Right ventricle myocardium superior (tissue), 1 donor: ENCODE data around the gene CMPK2. TPM values are rescaled to one million over a fixed set of nuclear protein-coding genes. Genes with fewer than 3 reads are reported as not detected.
A peak's percentile ranks its signal among the peaks of the same experiment; 100 is the strongest.
"Not testable (repeated sequence)": the region's sequence is repeated elsewhere in the genome, so short reads cannot be mapped to it uniquely, and the experiment has no call there.

ENCODE experiments used
- ATAC-seq: fragments of 200-7000 bp; cut with Tn5 transposase; one replicate; pipeline ENCODE4 v1.9.1; 2020; ENCODE audit warnings: mild to moderate bottlenecking; ENCODE audit not compliant: poor library complexity
- DNase-seq: peaks from one replicate; pipeline ENCODE4 v3.0.0-alpha.2; 2020
- intact Hi-C: fragments of 100-400 bp; cut with DNase I; formaldehyde crosslinking; loops from one replicate; pipeline ENCODE4 v1.11.2; 2022
- long read RNA-seq: library from polyadenylated mRNA; unstranded; transcript quantifications from one replicate; pipeline ENCODE4 v2.0.0, GENCODE V29; 2021
- total RNA-seq: library from RNA; stranded (reverse); fragmentation: NEBNext Ultra II Directional; extraction: Animal tissue kit (Norgen Biotek cat#: 25700); gene quantifications from one replicate; pipeline ENCODE4 v1.2.1, GENCODE V29; 2021
- donor health status: DM: no; HTN: yes; CAD: no; lungs with severe emphysema.

The CMPK2 gene, protein sequence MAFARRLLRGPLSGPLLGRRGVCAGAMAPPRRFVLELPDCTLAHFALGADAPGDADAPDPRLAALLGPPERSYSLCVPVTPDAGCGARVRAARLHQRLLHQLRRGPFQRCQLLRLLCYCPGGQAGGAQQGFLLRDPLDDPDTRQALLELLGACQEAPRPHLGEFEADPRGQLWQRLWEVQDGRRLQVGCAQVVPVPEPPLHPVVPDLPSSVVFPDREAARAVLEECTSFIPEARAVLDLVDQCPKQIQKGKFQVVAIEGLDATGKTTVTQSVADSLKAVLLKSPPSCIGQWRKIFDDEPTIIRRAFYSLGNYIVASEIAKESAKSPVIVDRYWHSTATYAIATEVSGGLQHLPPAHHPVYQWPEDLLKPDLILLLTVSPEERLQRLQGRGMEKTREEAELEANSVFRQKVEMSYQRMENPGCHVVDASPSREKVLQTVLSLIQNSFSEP
- 2.7 TPM for total RNA-seq
- long read RNA-seq, transcript CMPK2-201 (5 exons, 2,884 nt): major isoform, 18 of 21 reads
- long read RNA-seq, partial matches to known transcripts: 0 of 21 reads
- long read RNA-seq, other reads (novel, unspliced or antisense): 3 of 21 reads

GRCh38 chr2:6865346-6866274 lies at the start of gene CMPK2:
Gene CMPK2 (minus strand): TSS chr2:6865907. CDS start chr2:6865696, 211 bp downstream.
- ATAC-seq (peak; percentile 84), DNase-seq (peak; percentile 86)
- intact Hi-C loops: no loop called here

GRCh38 chr2:6915399-6915798 lies 49.7 kb upstream of the CMPK2 start:
- no peak for DNase-seq
- no peak for ATAC-seq
- intact Hi-C loops: loop anchor here (5.0 to 10.0 kb wide), 3 partner anchors 49 to 127 kb away; no protein-coding TSS in a partner anchor

GRCh38 chr2:6914828-6915227 lies 49.1 kb upstream of the CMPK2 start:
- intact Hi-C loops: loop anchor here (5.0 to 10.0 kb wide), 3 partner anchors 50 to 127 kb away; no protein-coding TSS in a partner anchor
- DNase-seq: no peak
- ATAC-seq: no peak

DNA sequence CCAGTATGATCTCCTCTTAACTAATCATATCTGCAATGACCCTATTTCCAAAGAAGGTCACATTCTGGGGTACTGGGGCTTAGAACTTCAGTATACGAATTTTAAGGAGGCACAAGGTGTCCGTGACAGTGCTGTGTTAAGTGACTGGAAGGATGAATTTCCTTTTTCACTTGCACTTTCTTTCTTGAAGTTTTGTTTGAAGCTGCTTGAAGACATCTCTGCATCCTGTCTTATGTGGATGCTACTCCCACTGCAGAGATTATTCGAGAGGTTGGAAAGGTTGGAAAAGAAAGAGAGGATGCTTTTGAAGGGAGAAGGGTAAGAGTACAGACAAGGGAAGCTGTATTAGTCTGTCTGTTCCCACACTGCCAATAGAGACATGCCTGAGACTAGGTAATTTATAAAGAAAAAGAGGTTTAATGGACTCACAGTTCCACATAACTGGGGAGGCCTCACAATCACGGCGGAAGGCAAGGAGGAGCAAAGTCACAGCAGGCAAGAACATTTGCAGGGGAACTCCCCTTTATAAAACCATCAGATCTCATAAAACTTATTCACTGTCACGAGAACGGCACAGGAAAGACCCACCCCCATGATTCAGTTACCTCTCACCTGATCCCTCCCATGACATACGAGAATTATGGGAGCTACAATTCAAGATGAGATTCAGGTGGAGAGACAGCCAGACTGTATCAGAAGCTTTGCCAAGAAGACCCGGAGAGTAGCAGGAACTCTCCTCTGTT lies 47.9 kb upstream of the CMPK2 start:
- ATAC-seq: no peak
- DNase-seq: no peak
- intact Hi-C loops: loop anchor here (10.0 kb wide), 1 partner anchor 51 kb away; no protein-coding TSS in a partner anchor

- DNase-seq (no peak), ATAC-seq (no peak)
- intact Hi-C loops: loop anchor here (10.0 kb wide), 1 partner anchor 53 kb away; no protein-coding TSS in a partner anchor
Measured at GRCh38 chr2:6911721-6912120, 46.0 kb upstream of the CMPK2 start.

DNA sequence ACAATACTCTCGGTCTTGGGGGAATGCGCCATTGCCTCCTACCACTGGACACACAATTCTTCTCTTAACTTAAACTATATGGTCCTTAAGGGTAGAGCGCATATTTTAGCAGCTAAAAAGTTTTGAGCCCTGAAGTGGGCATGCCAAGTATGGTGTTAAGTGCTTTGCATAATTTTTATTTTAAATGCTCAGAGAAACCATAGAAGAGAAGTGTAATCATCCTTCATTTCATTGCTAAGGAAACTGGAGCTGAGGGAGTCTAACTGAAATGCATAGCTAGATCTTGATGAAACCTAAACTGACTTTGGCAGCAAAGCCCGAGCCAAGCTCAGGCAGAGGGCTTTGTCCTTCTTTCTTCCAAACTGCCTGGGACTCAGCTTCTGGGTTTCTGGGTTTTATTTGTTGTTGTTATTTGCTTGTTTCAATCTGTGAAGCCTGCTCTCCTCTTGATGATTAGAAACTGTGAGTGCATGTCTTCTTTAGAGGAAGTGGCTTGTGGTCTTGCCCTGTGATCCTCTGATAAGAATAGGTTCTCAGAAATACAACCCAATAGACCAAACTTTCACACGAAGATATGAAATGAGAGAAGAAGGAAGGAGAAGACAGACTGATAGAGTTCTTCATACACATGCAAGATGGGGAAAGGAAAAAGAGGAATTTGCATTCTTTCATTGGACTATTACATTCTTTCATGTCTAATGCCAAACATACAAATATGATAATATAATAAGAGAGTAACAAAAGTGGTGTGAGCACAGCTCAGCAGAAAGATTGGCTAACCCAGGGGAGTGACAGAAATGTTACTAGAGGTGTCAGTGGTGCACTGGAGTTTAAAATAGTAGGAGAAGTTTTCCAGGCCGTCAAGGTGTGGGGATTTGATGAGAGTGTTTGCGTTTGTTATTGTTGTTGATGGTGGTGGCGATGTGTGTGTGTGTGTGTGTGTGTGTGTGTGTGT lies 44.0 kb upstream of the CMPK2 start:
- DNase-seq (no peak), ATAC-seq (no peak)
- intact Hi-C loops: loop anchor here (10.0 kb wide), 1 partner anchor 55 kb away; no protein-coding TSS in a partner anchor

DNA sequence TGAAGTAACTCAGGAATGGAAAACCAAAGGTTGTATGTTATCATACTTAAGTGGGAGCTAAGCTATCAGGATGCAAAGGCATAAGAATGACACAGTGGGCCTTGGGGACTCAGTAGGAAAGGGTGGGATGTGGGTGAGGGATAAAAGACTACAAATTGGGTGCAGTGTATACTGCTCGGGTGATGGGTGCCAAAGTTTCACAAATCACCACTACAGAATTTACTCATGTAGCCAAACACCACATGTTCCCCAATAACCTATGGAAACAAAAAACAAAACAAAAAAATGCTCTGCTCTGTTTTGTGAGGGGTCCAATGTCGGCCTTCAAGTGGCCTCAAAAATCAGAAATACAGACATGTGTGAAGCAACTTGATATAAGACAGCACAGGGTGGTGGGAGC lies 42.6 kb upstream of the CMPK2 start:
- DNase-seq (no peak), ATAC-seq (no peak)
- intact Hi-C loops: no loop called here

GRCh38 chr2:6906165-6906741 lies 40.5 kb upstream of the CMPK2 start:
- intact Hi-C loops: no loop called here

DNA sequence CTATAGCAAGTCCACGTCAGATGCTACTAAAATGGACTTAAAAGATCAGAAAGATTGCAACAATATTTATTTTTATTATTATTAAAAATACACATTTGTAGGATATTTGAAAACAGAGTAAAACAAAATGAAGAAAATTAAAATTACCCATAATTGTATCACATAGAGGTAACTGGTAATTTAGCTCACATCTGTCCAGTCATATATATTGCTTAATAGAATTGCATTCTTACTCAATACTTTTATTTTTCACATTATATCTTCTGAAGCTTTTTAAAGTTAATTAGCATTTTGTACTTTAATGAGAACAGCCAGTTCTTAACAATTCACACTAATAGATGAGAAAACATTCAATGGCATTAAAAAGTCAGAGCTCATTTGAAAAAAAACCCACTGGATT lies 40.0 kb upstream of the CMPK2 start:
- DNase-seq: no peak
- intact Hi-C loops: no loop called here
- no peak for ATAC-seq

More at GRCh38 chr2:6906165-6906741, 40.5 kb upstream of the CMPK2 start:
- DNase-seq (no peak), ATAC-seq (no peak)

DNA sequence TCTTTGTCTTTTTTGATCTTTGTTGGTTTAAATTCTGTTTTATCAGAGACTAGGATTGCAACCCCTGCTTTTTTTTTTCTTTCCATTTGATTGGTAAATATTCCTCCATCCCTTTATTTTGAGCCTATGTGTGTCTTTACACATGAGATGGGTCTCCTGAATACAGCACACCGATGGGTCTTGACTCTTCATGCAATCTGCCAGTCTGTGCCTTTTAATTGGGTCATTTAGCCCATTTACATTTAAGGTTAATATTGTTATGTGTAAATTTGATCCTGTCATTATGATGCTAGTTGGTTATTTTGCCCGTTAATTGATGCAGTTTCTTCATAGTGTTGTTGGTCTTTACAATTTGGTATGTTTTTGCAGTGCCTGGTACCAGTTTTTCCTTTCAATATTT lies 36.9 kb upstream of the CMPK2 start:
- DNase-seq, ATAC-seq, intact Hi-C loops: not testable (repeated sequence)

DNA sequence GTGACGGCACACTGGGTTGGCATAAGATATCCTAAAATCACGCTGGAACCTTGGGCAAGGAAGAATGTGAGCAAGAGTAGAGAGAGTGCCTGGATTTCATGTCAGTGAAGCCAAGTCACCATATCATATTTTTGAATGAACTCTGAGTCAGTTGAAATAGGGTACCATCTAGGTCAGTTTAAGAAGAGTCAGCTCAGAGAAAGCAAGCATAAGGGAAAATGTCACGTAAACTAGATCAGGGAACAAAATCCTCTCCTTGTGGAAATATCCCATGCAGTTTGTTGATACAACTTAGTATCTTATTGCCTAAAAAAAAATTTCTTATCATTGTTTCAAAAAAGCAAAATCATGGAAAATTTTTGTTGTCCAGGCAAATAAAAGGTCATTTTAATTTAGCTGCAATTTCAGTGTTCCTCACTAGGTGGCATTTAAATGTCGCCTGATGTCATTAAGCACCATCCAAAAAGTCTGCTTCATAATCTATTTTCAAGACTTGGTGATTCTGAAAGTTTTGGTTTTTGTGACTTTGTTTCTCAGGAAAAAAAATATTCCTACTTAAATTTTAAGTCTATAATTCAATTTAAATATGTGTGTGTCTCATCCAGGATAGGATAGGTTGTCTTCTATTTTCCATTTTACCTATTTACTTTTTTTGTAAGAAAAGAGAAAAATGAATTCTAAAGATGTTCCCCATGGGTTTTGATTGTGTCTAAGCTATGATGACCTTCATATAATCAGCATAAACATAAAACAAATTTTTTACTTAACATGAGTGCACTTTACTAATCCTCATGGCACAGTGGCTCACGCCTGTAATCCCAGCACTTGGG lies 31.4 kb upstream of the CMPK2 start:
- no peak for DNase-seq
- ATAC-seq: peak; percentile 71
- intact Hi-C loops: loop anchor here (5.0 kb wide), 1 partner anchor 145 kb away; no protein-coding TSS in a partner anchor

- ATAC-seq (no peak), DNase-seq (no peak)
- intact Hi-C loops: no loop called here
Measured at GRCh38 chr2:6893876-6894482, 28.3 kb upstream of the CMPK2 start.

- no peak for DNase-seq
- intact Hi-C loops: no loop called here
- ATAC-seq: no peak
Measured at GRCh38 chr2:6888724-6889123, 23.0 kb upstream of the CMPK2 start.

- DNase-seq: no peak
- intact Hi-C loops: no loop called here
- ATAC-seq: no peak
Measured at GRCh38 chr2:6887751-6888192, 22.1 kb upstream of the CMPK2 start.

DNA sequence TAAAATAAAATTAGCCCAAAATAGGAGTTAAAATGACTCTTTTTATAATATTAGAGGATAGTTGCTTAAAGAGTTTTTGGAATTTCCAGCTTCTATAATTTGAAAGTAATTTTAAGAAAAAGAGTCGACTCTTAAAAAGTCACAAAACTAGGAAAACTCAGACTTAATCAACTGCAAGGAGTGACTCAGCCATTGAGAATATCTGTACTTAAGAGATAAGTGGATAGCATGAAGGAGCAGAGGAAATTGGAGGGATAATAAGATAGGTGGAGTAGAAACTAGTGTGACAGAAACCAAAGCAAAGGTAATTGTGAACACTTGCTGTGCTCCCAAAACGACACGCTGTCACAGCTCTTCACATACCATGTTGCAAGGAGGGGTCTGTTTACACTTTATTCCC lies 20.3 kb upstream of the CMPK2 start:
- intact Hi-C loops: no loop called here
- no peak for DNase-seq
- no peak for ATAC-seq

DNA sequence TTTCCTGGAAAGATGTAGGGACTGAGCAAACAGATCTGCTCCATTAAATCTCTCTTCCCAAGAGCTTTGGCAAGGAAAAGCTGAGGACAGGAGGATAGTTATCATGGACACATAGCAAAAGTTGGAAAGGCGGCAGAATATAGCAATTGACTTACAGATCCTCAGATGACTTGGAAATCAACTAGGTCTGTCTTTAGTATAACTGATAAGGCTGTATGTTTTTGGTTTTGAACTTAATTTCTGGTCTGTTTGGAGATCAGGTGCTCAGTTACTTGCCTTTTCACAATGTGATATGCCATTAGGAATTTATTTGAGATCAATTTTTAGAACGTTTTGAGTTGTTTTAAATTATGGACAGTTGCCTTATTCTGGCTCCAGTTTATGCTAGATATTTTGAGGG lies 19.8 kb upstream of the CMPK2 start:
- intact Hi-C loops: no loop called here
- DNase-seq (no peak), ATAC-seq (no peak)
